DOHH2 (cell line): Measurements from ENCODE around the gene KLK2.

Experiments
- H3F3A ChIP-seq: fragments of 200-600 bp; sonication (generic), shearing (Covaris generic); 2 replicates; pipeline ENCODE4 v1.6.0; 2016; ENCODE audit warnings: antibody characterized with exemption, mild to moderate bottlenecking; ENCODE audit not compliant: control insufficient read depth, insufficient read depth
- H3K27ac ChIP-seq: fragments of 200-600 bp; sonication (generic); 2 replicates; pipeline ENCODE4 v1.5.1; 2014; ENCODE audit warnings: low read depth, mild to moderate bottlenecking, low read length, moderate library complexity
- H3K27me3 ChIP-seq: fragments of 200-600 bp; sonication (generic); 2 replicates; pipeline ENCODE4 v1.6.1; 2014; ENCODE audit warnings: mild to moderate bottlenecking, low read length, mixed read lengths; ENCODE audit not compliant: control insufficient read depth
- H3K36me3 ChIP-seq: fragments of 200-600 bp; sonication (generic); 2 replicates; pipeline ENCODE4 v1.6.1; 2014; ENCODE audit warnings: mild to moderate bottlenecking, low read length, moderate library complexity, mixed read lengths; ENCODE audit not compliant: control insufficient read depth
- H3K4me1 ChIP-seq: fragments of 200-600 bp; sonication (generic); 2 replicates; pipeline ENCODE4 v1.6.1; 2014; ENCODE audit warnings: mild to moderate bottlenecking, low read length, mixed read lengths; ENCODE audit not compliant: control insufficient read depth
- H3K4me2 ChIP-seq: fragments of 200-600 bp; sonication (generic); 2 replicates; pipeline ENCODE4 v1.6.0; 2014; ENCODE audit warnings: mild to moderate bottlenecking, low read length, moderate library complexity
- H3K4me3 ChIP-seq: fragments of 200-600 bp; sonication (generic); 2 replicates; pipeline ENCODE4 v1.5.1; 2014; ENCODE audit warnings: mild to moderate bottlenecking, low read length, mixed read lengths
- H3K79me2 ChIP-seq: fragments of 200-600 bp; sonication (generic); 2 replicates; pipeline ENCODE4 v1.6.1; 2014; ENCODE audit warnings: mild to moderate bottlenecking, low read length, mixed read lengths; ENCODE audit not compliant: control insufficient read depth
- H3K9me2 ChIP-seq: fragments of 200-600 bp; sonication (generic); replicated peaks from 2 replicates; pipeline ENCODE4 v1.6.1; 2014; ENCODE audit warnings: mild to moderate bottlenecking, low read length, mixed read lengths; ENCODE audit not compliant: control insufficient read depth
- H3K9me3 ChIP-seq: fragments of 200-600 bp; sonication (generic); 2 replicates; pipeline ENCODE4 v1.6.1; 2014; ENCODE audit warnings: antibody characterized with exemption, low read length, mixed read lengths; ENCODE audit not compliant: control insufficient read depth, insufficient read depth
- H4K20me1 ChIP-seq: fragments of 200-600 bp; sonication (generic); 2 replicates; pipeline ENCODE4 v1.6.0; 2014; ENCODE audit warnings: low read depth, mild to moderate bottlenecking, antibody characterized with exemption, low read length, moderate library complexity; ENCODE audit not compliant: control insufficient read depth, insufficient read depth
- CTCF ChIP-seq: fragments of 200-600 bp; sonication (generic); IDR thresholded peaks from one replicate; pipeline ENCODE4 v1.5.1; 2014; ENCODE audit warnings: antibody characterized with exemption, mild to moderate bottlenecking, low read depth, low read length; ENCODE audit not compliant: poor library complexity, severe bottlenecking
- EZH2phosphoT487 ChIP-seq: fragments of 200-600 bp; sonication (generic); IDR thresholded peaks from 2 replicates; pipeline ENCODE4 v1.6.1; 2017; ENCODE audit warnings: borderline replicate concordance, mild to moderate bottlenecking, antibody characterized with exemption, low read length, moderate library complexity, mixed read lengths

Gene KLK2

GRCh38 chr19:50890422-50891252 is 17.4 kb downstream of the KLK2 start:
- Histone ChIP-seq H3F3A (no peaks in the 10 kb centered on the region), H3K79me2 (no peaks in the 10 kb centered on the region), H3K4me2 (no peak overlapping the region), H3K36me3 (no peaks in the 10 kb centered on the region), H3K27ac (no peak overlapping the region), H3K27me3 (peaks cover 8% of the 10 kb centered on the region; the same call in 1 of the 2 replicates), H3K9me2 (no peaks in the 10 kb centered on the region), H3K9me3 (peaks cover 8% of the 10 kb centered on the region), H4K20me1 (no peaks in the 10 kb centered on the region), H3K4me1 (no peaks in the 10 kb centered on the region), H3K4me3 (no peak overlapping the region)
- TF ChIP-seq CTCF (no peak), EZH2phosphoT487 (no peak)

GRCh38 chr19:50891253-50891625 is 18.0 kb downstream of the KLK2 start:
- no peaks in the 10 kb centered on the region for H3K9me2 ChIP-seq

DNA sequence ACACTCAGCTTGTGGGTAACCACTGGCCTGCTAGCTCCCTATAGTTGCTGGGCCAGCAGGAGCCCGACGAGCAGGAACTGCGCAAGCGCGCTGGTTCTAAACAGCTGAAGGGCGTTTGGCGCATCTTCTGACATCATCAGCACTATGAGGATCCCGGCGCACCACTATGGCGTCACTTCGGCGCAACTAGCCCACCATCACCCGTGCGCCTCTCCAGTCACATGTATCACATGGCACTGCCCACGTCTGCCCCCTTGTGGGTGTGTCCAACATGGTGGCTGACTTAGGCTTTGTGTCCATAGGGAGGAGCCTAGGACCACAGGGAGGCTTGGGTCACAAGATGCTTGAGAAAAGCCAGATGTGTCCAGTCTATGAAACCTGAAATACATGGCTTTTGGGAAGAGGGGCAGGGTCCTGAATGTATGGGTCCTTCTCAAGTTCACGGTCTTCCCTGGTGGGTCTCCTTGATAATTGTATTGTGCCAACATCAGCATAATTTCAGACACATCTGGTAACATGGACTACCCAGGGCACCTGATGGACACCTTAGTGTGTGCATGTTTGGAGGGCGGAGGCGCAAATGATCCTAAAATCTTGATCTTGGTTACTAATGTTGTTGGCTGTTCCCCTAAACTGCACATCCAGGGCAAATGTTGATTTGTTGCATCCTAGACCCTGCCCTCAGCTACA is 20.0 kb downstream of the KLK2 start:
- Histone ChIP-seq H3K27ac (no peak overlapping the region), H3K9me3 (peaks cover 8% of the 10 kb centered on the region), H3K4me2 (no peak overlapping the region), H3K4me1 (peaks cover 12% of the 10 kb centered on the region), H4K20me1 (no peaks in the 10 kb centered on the region), H3K79me2 (no peaks in the 10 kb centered on the region), H3K36me3 (no peaks in the 10 kb centered on the region), H3K27me3 (peaks cover 2% of the 10 kb centered on the region; the same call in 1 of the 2 replicates), H3F3A (no peaks in the 10 kb centered on the region), H3K4me3 (no peak overlapping the region), H3K9me2 (no peaks in the 10 kb centered on the region)
- no peak for TF ChIP-seq CTCF
- no peak for TF ChIP-seq EZH2phosphoT487

More at GRCh38 chr19:50891253-50891625, 18.0 kb downstream of the KLK2 start:
- TF ChIP-seq CTCF (no peak), EZH2phosphoT487 (no peak)
- no peaks in the 10 kb centered on the region for H3K36me3 ChIP-seq
- H3K9me3 ChIP-seq, result peaks cover 8% of the 10 kb centered on the region
- no peaks in the 10 kb centered on the region for H3K79me2 ChIP-seq
- no peaks in the 10 kb centered on the region for H4K20me1 ChIP-seq
- H3K4me3 ChIP-seq, result no peak overlapping the region
- H3K27ac ChIP-seq, result no peak overlapping the region
- H3F3A ChIP-seq, result no peaks in the 10 kb centered on the region
- no peaks in the 10 kb centered on the region; the same call in 1 of the 2 replicates for H3K4me1 ChIP-seq
- H3K4me2 ChIP-seq, result no peak overlapping the region
- H3K27me3 ChIP-seq, result peaks cover 7% of the 10 kb centered on the region; the same call in 1 of the 2 replicates
